GM19239 (cell line): ENCODE measurements around the gene SMAP1.

ENCODE experiments used
- DNase-seq: peaks from one replicate; pipeline ENCODE4 v3.0.0; 2011; ENCODE audit warnings: low spot score; ENCODE audit not compliant: insufficient read length
- FAIRE-seq: peaks from 2 replicates; lab custom pipeline; 2011; peaks lifted over from hg19 to GRCh38; lab: Jason Lieb, UNC

The SMAP1 gene

DNA sequence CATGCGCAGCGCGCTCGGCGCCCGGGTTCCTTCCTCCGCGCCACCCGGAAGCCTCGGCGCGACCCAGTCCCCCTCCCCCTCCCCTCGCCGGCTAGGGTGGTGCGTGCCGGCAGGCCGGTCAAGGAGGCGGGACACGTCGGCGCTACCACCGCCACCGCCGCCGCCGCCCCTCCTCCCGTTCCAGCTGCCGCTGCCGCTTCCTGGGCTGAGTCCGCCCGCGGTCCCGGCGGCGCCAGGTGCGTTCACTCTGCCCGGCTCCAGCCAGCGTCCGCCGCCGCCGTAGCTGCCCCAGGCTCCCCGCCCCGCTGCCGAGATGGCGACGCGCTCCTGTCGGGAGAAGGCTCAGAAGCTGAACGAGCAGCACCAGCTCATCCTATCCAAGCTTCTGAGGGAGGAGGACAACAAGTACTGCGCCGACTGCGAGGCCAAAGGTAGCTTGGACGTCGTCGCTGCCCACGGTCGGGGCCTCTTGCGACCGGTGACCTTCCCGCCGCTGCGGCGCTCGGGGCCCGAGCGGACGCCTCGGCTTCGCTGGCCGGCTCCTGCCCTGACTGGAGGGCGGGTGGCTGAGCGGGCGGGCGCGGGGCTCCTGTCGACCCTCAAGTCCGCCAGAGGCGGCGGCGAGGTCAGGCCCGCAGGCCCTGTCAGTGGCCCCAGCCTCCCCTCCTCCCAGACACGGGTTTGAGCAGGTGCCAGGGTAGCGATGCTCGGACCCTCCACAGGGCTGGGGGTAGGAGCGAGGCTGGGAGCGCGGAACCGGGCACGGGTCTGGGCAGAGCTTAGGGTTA is at the start of gene SMAP1:
TSS of gene SMAP1 (plus strand) at position 173 of the 788 bp plus-strand sequence. CDS start at position 314, 141 bp downstream.
- DNase-seq (peak; percentile 76), FAIRE-seq (peak; percentile 45)

DNA sequence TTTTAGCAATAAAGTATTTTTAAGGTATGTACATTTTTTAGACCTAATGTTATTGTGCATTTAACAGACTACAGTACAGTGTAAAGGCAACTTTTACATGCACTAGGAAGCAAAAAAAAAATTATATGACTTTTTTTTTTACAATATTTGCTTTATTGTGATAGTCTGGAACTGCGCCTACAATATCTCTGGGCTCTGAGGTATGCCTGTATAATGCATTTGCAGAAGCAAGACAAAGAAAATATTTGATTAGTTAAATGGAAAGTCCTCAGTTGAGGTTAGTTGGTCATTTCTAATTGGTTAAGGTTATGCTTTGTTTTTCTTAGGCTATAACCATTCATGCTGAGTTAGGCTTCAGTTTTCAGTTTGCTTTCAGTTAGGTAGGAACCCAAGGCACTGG is 46.9 kb upstream of the SMAP1 start:
- no peak for FAIRE-seq
- no peak for DNase-seq

DNA sequence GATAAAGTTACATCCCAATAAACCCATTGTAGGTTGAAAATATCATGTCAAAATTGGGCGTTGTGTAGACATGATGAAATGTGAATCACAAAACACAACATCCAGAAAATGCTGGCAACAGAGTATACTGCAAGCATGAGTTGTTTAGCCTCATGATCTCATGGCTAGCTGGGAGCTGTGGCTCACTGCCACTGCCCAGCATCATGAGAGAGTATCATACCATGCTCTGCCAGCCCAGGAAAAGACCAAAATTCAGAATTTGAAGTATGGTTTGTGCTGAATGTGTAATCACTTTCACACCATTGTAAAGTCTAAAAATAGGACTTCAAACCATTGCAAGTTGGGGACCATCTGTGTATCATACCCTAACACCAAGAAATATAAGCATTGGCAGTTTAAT is 45.2 kb upstream of the SMAP1 start:
- DNase-seq (no peak), FAIRE-seq (no peak)

DNA sequence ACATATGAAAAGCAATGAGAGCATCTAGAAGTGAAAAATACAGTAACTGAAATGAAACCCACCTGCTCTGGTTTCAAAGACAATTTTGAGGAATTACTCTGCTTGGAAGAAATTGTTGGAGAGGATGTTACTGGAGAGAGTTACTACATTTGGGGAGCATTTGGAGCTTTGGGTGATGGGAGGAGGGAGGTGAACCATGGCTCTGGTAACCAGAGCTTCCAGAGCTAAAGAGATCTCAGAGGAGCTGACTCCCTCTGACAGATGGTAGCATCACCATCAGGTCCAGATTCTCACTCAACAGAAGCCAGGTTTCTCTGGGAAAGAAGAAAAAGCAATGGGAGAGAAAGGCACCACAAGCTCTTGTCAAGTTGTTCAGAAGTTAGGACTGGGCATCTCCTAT is 42.2 kb upstream of the SMAP1 start:
- DNase-seq (no peak), FAIRE-seq (no peak)

DNA sequence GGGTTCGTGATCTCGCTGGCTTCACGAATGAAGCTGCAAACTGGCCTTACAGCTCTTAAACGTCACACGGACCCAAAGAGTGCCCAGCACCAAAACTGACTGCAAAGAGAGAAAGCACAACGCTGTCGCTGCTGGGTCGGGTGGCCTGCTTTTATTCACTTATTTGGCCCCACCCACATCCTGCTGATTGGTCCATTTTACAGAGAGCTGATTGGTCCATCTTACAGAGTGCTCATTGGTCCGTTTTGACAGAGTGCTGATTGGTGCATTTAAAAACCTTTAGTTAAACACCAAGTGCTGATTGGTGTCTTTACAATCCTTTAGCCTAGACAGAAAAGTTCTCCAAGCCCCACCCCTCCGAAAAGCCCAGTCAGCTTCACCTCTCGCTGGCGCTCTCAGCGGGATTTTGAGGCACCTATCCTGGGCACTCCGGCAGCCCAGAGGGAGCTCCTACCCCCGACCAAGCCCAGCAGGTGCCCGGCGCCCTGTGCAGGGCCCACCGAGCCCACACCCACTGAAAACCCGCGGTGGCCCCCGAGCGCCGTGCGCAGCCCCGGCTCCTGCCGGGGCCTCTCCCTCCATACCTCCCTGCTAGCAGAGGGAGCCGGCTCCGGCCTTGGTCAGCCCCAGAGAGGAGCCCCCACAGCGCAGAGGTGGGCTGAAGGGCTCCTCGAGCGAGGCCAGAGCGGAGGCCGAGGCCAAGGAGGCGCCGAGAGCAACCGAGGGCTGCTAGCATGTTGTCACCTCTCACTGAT is 40.0 kb upstream of the SMAP1 start:
- no peak for DNase-seq
- FAIRE-seq, result no peak

DNA sequence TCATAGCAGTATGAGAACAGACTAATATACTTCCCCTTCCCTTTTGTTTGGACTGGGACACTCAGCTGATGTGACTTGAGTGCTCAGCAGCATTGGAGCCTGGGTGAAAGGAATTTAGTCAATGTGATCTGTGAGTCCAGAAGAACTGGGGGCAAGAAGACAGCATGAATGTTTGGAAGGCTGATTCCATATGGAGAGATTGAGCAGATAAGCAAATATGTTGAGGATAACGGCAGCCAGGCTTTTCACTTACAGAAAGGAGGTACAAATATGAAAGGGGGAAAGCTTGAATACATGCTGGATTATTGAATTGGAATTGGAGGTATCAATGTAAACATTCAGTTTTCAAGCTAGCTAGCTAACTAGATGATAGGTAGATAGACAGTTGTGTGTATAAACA is 37.8 kb upstream of the SMAP1 start:
- DNase-seq (no peak), FAIRE-seq (no peak)

DNA sequence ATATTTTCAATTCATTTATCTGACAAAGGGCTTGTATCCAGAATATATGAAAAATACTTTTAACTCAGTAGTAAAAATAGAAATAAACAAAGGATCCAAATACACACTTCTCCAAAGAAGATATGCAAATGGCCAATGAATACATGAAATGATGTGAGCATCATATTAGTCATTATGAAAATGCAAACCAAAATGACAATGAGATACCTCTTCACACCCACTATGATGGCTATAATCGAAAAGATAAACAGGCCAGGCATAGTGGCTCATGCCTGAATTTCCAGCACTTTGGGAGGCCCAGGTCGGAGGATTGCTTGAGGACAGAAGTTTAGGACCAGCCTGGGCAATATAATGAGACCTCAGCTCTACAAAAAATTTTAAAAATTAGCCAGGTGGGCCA is 33.8 kb upstream of the SMAP1 start:
- FAIRE-seq (no peak), DNase-seq (no peak)

DNA sequence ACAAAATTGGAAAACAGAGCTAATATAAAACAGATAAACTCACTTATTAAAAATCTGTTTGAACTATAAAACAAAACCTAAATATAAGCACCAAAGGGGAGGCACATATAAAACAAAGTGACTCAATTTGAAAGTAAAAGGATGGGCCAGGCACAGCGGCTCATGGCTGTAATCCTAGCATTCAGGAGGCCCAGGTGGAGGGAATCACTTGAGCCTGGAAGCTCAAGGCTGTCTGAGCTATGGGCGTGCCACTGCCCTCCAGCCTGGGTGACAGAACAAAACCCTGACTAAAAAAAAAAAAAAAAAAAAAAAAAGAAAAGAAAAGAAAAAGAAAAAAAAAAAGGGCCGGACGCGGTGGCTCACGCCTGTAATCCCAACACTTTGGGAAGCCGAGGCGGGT is 31.1 kb upstream of the SMAP1 start:
- DNase-seq (no peak), FAIRE-seq (no peak)

DNA sequence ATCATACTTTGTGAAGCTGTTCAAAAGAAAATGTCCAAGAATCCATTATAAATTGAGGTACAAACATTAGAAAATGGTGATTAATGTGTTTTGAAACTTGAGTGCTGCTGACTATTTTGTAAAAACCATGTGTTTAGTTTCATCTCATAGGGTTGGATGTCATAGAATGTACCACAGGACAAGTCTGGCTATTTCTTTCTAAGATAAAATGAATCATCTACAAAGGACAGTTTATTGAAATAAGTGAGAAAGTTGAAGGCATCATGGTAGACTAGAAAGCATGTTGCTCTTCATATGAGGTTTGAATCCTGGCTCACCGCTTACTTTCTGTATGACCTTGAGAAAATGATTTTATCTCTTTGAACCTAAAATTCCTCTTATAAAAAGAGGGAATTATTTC is 29.2 kb upstream of the SMAP1 start:
- DNase-seq, result no peak
- no peak for FAIRE-seq

DNA sequence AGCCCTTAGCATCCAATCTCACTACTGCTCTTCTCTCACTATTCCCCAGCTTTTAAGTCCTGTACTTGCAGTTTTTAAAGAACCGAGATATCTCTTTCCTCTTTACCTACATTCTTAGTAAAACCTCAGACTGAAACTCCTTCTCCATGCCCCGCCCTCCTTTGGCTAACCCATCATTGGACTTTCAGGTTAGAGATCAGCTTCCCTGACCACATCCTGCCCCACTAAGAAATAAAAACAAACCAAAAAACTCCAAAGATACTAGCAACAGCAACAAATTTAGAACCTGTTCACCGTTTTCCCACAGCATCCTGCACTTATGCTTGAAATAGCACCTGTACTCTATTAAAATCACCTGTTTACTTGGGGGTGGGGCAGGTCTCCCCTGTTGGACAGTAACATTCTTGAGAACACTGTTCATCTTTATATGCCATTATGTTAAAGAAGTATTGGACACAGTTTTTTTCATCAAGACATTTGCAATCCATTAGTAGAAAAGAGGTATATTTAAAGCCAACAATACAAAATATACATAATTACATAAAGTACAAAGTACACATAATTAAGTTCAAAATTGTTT is 16.3 kb upstream of the SMAP1 start:
- peak; percentile 44 for FAIRE-seq
- peak; percentile 8 for DNase-seq

DNA sequence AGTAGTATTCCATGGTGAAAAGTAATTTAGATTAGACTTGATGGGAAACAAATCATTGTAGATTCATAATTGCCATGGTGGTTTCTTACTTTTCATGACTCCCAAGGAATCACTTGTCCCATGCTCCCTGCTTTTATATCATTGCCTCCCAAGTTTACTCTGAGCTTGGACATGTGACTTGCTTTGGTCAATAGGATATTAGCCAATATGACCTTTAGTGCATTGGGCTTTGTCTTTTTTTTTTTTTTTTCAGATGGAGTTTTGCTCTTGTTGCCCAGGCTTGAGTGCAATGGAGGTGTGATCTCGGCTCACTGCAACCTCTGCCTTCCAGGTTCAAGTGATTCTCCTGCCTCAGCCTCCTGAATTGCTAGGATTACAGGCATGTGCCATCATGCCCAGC is 15.5 kb upstream of the SMAP1 start:
- FAIRE-seq (no peak), DNase-seq (no peak)

DNA sequence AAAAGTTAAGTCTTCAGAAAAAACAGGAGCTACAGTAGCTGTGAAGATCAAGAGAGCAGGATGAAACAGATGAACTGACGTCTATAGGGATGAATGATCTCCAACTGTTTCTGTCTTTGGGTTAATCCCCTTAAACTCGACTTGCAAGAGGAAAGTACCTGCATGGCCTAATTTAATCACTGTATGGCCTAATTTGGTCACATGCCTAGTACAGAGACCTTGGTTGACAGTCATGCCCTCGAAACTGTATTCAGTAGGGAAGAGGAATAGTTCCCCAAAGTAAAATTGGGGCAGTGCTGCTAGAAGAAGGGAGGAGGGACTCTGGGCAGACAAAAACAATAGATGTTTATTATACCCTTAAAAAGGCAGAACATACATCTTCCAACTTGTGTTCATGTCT is 10.0 kb upstream of the SMAP1 start:
- FAIRE-seq, result no peak
- DNase-seq, result no peak

DNA sequence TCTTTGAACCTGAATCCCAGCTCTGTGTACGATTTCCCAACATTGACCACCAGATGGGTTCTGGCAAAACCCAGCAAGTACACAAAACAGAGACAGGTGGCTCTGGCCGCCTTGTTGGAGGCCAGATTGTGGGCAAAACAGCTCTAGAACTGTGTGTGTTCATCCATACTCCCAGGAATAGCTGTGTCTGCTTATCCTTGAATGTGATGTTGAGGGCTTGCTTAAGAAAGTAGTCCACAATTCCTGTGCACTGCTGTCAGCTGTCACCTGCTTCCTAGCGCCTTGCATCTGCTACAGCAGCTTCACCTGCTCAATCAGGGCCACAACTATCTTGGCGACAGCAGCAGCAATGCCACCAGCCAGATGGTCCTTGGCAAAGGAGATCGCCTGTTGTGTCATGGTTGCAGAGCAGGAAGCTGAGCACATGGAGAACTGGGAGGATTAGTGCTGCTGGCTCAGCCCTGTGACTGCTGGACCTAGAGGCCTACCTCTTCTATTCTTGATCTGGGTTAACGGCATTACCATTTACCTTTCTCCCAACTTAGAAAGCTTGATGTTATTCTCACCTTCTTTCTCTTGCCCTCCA is 3.7 kb upstream of the SMAP1 start:
- no peak for DNase-seq
- no peak for FAIRE-seq

DNA sequence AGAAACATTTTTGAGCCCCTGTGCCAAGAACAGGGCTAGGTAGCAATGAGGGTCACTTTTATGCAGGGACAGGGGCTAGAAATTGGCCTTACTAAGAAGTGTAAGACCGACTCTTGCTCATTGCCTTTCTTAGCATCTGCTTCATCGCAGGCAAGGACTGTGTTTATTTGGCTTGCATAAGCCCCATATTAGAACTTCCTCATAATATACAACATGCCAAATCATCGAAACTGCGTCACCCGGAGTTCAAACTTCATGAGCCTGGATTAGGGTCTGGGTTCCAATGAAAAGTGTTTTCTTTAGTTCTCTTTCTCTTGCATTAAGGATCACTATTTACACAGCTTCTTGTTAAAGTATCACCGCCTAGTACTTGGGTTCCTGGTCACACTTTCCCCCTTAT is 977 bp upstream of the SMAP1 start:
- DNase-seq (no peak), FAIRE-seq (no peak)

DNA sequence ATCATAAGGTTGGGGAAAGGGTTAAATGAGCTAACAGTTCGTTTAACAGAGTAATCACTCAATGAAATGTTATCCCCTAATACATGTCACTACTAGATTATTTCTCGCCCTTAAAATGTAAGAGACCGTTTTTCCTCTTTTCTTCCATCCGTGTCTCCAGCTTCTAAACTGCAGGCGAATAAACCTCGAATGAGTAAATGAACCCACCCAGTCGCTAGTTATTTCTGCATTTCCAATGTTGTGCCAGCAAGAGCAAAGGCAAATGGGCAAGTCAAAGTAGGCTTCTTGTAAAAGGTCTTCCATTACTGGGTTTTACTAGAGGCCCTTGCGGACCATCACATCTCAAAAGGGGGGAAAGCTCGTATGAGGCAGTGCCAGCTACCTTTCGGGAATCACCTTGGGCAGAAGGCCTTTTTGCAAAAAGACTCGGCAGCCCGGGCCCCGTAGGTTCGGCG is 400 bp upstream of the SMAP1 start:
- FAIRE-seq (peak; percentile 88), DNase-seq (no peak)

DNA sequence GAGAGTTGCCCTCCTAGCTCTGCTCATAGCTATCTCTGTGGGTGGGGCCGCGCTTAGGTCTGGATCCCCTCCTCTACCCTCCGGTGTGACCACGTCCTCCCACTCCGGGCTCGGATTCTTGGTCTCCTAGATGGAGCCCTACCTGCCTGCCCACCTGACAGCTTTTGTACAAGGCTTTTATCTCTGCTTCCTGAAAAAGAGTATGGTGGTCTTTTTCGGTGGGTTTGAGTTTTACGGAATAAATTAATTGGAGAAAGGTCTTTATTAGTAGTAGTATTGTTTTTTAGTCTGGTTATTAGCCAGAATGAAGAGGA is 773 bp downstream of the SMAP1 start:
- DNase-seq, result no peak
- peak; percentile 79 for FAIRE-seq

DNA sequence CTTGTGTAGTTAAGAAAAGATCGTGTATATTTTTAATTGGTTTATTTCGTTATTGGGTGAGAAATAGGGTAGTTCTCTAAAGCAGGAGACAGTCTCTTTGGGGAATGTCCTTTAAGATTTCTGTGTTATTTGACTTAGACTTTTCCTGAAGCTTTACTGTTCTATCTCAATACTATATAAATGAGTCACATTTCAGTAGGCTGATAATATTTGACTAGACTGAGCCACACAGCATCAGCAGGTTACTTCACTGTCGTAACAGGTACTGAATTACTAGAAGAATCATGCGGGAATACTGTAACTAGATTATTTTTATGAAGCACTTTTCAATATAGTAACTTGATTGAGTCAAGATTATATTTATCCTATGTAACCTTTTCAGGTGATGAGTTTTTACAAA is 1.4 kb downstream of the SMAP1 start:
- FAIRE-seq, result peak; percentile 57
- no peak for DNase-seq

DNA sequence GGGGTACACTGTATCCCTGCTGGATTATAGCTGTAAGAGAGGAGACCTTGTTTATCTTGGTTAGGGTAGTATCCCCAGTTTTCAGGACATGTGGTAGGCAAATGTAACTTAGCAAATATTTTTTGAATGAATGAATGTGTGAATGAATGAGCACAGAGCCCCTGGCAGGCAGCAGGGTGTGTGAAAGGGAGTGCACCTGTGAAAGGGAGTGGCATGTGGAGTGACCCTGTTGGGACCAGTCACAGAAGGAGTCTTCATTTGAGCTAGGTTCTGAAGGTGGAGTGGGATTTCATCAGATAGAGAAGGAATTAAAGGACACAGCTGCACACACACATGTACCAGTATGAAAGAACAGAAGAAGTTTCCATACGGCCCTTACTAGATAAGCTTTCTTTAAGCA is 4.9 kb downstream of the SMAP1 start:
- DNase-seq, result no peak

DNA sequence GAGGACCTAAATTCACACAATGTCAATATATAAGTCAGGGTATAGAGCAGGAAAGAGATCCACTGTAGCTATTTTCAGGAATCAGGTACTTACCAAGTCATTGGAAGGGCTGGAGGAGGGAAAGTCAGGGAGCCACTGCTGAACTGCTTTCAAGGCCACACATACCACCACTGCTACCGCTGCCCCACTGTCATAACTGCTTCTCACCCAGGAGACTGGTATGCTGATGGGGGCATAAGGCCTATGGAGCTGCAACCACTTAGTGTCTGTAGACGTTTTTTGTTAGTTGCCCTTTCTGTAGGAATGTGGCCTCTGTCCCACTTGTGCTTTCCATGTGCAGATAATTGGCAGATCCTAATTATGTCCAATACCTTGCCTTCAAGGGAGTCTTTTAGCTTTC is 5.4 kb downstream of the SMAP1 start:
- DNase-seq, result no peak

More for the DNA sequence above, 4.9 kb downstream of the SMAP1 start:
- no peak for FAIRE-seq

DNA sequence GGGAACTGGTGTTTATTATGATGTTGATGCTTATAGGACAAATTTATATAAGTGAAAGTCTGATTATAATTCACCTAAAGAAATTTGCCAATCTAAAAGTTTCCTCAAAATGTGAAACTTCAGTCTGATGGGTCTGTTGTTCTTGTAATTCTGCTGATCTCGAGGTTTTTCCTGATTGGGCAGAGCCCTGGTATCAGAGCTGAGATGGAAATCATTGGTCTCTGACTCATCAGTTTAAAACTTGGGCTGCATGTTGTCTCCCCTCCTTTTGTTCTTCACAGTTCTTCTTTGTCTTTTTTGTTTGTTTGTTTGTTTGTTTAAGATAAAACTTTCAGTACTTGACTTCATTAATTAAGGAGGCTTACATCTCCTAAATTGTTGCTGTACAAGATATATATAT is 5.9 kb downstream of the SMAP1 start:
- FAIRE-seq (no peak), DNase-seq (no peak)

More for the DNA sequence above, 5.4 kb downstream of the SMAP1 start:
- no peak for FAIRE-seq

DNA sequence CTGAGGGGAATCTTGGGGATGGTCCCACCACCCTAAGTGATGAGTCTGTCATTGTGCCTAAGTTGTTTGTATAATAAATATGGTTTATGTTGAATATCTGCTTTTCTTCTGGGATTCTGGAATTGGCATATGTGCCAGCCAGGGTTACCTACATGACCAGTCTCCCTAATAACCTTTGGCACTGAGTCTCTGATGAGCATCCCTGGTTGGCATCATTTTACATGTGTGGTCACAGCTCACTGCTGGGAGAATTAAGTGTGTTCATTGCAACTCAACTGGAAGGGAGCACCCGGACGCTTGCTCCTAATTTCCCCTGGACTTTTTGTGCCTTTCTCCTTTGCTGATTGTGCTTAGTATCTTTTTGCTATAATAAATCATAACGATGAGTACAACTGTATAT is 8.1 kb downstream of the SMAP1 start:
- no peak for DNase-seq

More for the DNA sequence above, 8.1 kb downstream of the SMAP1 start:
- no peak for FAIRE-seq
